ENCODE results near the gene NFE2L1.
"Not testable (repeated sequence)": the region's sequence is repeated elsewhere in the genome, so short reads cannot be mapped to it uniquely, and the experiment has no call there.

Gene NFE2L1

GRCh38 chr17:48048384-48049126 is 396 bp downstream of the NFE2L1 start:
- DNase-seq: peak; percentile 70

- no peak for DNase-seq
Observed at GRCh38 chr17:48051283-48051682, 3.1 kb downstream of the NFE2L1 start.

GRCh38 chr17:48051706-48052486 is 3.7 kb downstream of the NFE2L1 start:
- DNase-seq: no peak

GRCh38 chr17:48052956-48053757 is 5.0 kb downstream of the NFE2L1 start:
- no peak for DNase-seq

GRCh38 chr17:48053758-48054237 is 5.6 kb downstream of the NFE2L1 start:
- no peak for DNase-seq

- DNase-seq: no peak
Observed at GRCh38 chr17:48054238-48055185, 6.4 kb downstream of the NFE2L1 start.

- no peak for DNase-seq
Observed at GRCh38 chr17:48055531-48056245, 7.5 kb downstream of the NFE2L1 start.

GRCh38 chr17:48056246-48056745 is 8.1 kb downstream of the NFE2L1 start:
- DNase-seq: no peak

- no peak for DNase-seq
Observed at GRCh38 chr17:48056879-48057278, 8.7 kb downstream of the NFE2L1 start.

GRCh38 chr17:48057626-48058025 is 9.5 kb downstream of the NFE2L1 start:
- DNase-seq: no peak

GRCh38 chr17:48058393-48059124 is 10.4 kb downstream of the NFE2L1 start:
- DNase-seq: no peak

- no peak for DNase-seq
Observed at GRCh38 chr17:48059125-48059668, 11.0 kb downstream of the NFE2L1 start.

- DNase-seq: no peak
Observed at GRCh38 chr17:48060249-48060648, 12.1 kb downstream of the NFE2L1 start.

GRCh38 chr17:48062273-48062672 is 14.1 kb downstream of the NFE2L1 start:
- DNase-seq: no peak

GRCh38 chr17:48064638-48065037 is 16.5 kb downstream of the NFE2L1 start:
- no peak for DNase-seq

- DNase-seq: no peak
Observed at GRCh38 chr17:48066192-48066591, 18.0 kb downstream of the NFE2L1 start.

- DNase-seq: no peak
Observed at GRCh38 chr17:48066656-48067055, 18.5 kb downstream of the NFE2L1 start.

- DNase-seq: no peak
Observed at GRCh38 chr17:48067245-48067644, 19.1 kb downstream of the NFE2L1 start.

- not testable (repeated sequence) for DNase-seq
Observed at GRCh38 chr17:48067808-48068207, 19.6 kb downstream of the NFE2L1 start.

- no peak for DNase-seq
Observed at GRCh38 chr17:48068491-48068961, 20.4 kb downstream of the NFE2L1 start.

Measured in GF-D8 (cell line).